B cell (primary cell): ENCODE results near the gene KRT73. TPM values are rescaled to one million over a fixed set of nuclear protein-coding genes. Genes with fewer than 3 reads are reported as not detected.

ENCODE experiments used
- ATAC-seq: fragments of 200-7000 bp; cut with Tn5 transposase; one replicate; pipeline ENCODE4 v1.10.0; 2021; ENCODE audit warnings: low read depth, mild to moderate bottlenecking, moderate number of reproducible peaks, moderate library complexity
- CTCF ChIA-PET: fragments of 350-600 bp; sonication (Branson Sonifier 250); formaldehyde crosslinking; loops from one replicate; lab custom pipeline; 2021; ENCODE audit warnings: antibody characterized with exemption, inconsistent platforms; lab: Charles Lee
- POLR2A ChIA-PET: fragments of 350-600 bp; sonication (Branson Sonifier 250); formaldehyde crosslinking; loops from one replicate; lab custom pipeline; 2021; ENCODE audit warnings: antibody characterized with exemption; lab: Charles Lee
- DNase-seq: peaks from one replicate; pipeline ENCODE4 v3.0.0; 2013
- H2AFZ ChIP-seq: 2 replicates; pipeline ENCODE4 v1.6.1; 2012; ENCODE audit warnings: mild to moderate bottlenecking, low read depth, low read length; ENCODE audit not compliant: insufficient read depth, poor library complexity, severe bottlenecking
- H3K27ac ChIP-seq, 2 donors: 1 replicate in 1 of 2; 2 replicates in 1 of 2; pipeline ENCODE4 v1.5.1; 2012 to 2013; ENCODE audit warnings: low read length in 2 of 2, mild to moderate bottlenecking in 2 of 2, moderate library complexity in 1 of 2
- H3K27me3 ChIP-seq, 4 experiments: fragments of 200-600 bp in 1 of 4; sonication (generic) in 1 of 4; replicated peaks in 1 of 4; 1 replicate in 2 of 4; 2 replicates in 2 of 4; pipeline versions ENCODE4 v1.6.1 to v1.7.0; 2013 to 2016; ENCODE audit warnings: low read length in 3 of 4, mild to moderate bottlenecking in 2 of 4, mixed read lengths in 1 of 4, moderate library complexity in 1 of 4; ENCODE audit not compliant: insufficient read depth in 4 of 4, control insufficient read depth in 3 of 4; ENCODE audit errors: control extremely low read depth in 1 of 4
- H3K36me3 ChIP-seq, 2 experiments: replicated peaks in 1 of 2; 1 replicate in 1 of 2; 2 replicates in 1 of 2; pipeline versions ENCODE4 v1.6.1 to v1.7.1; 2013; ENCODE audit warnings: low read length in 1 of 2; ENCODE audit not compliant: insufficient read depth in 2 of 2, control insufficient read depth in 1 of 2; ENCODE audit errors: control extremely low read depth in 1 of 2, extremely low read depth in 1 of 2
- H3K4me1 ChIP-seq, 2 donors: fragments of 200-600 bp in 1 of 2; sonication (generic) in 1 of 2; 1 replicate in 1 of 2; 2 replicates in 1 of 2; pipeline versions ENCODE4 v1.5.1 to v1.6.1; 2013 to 2017; ENCODE audit warnings: low read length in 2 of 2; ENCODE audit not compliant: control insufficient read depth in 2 of 2, insufficient read depth in 2 of 2
- H3K4me2 ChIP-seq: replicated peaks from 2 replicates; pipeline ENCODE3; 2012; ENCODE audit warnings: mild to moderate bottlenecking, low read depth, low read length; ENCODE audit not compliant: poor library complexity, severe bottlenecking
- H3K4me3 ChIP-seq, 5 experiments: fragments of 200-600 bp in 1 of 5; sonication (generic) in 1 of 5; 1 replicate in 3 of 5; 2 replicates in 2 of 5; pipeline versions ENCODE4 v1.5.1 to v1.7.0; 2011 to 2016; ENCODE audit warnings: low read length in 4 of 5, mild to moderate bottlenecking in 4 of 5, low read depth in 2 of 5, control low read depth in 1 of 5, moderate library complexity in 1 of 5; ENCODE audit not compliant: insufficient read depth in 1 of 5; ENCODE audit errors: control extremely low read depth in 1 of 5, extremely low read depth in 1 of 5
- H3K79me2 ChIP-seq: fragments of 200-600 bp; sonication (generic); one replicate; pipeline ENCODE4 v1.6.0; 2016; ENCODE audit warnings: low read length; ENCODE audit not compliant: control insufficient read depth, insufficient read depth
- H3K9ac ChIP-seq: fragments of 200-600 bp; sonication (generic); 2 replicates; pipeline ENCODE4 v1.6.1; 2017; ENCODE audit warnings: mild to moderate bottlenecking, low read length, moderate library complexity
- H3K9me3 ChIP-seq, 3 donors: one replicate each; pipeline versions ENCODE4 v1.6.1 to v1.7.1; 2013; ENCODE audit warnings: low read length in 2 of 3; ENCODE audit not compliant: control insufficient read depth in 2 of 3, insufficient read depth in 1 of 3; ENCODE audit errors: control extremely low read depth in 1 of 3
- H4K20me1 ChIP-seq: 2 replicates; pipeline ENCODE4 v1.6.0; 2012; ENCODE audit warnings: mild to moderate bottlenecking, low read length; ENCODE audit not compliant: insufficient read depth, control insufficient read depth, poor library complexity, severe bottlenecking
- H3K27ac Mint-ChIP-seq: one replicate; pipeline ENCODE4 v1.8.0; 2021; ENCODE audit warnings: mixed read lengths
- H3K27me3 Mint-ChIP-seq: one replicate; pipeline ENCODE4 v1.8.0; 2021; ENCODE audit warnings: mixed read lengths
- H3K4me1 Mint-ChIP-seq: one replicate; pipeline ENCODE4 v1.8.0; 2021; ENCODE audit warnings: mixed read lengths
- H3K4me3 Mint-ChIP-seq: one replicate; pipeline ENCODE4 v1.8.0; 2021; ENCODE audit warnings: mixed read lengths
- H3K9me3 Mint-ChIP-seq: one replicate; pipeline ENCODE4 v1.8.0; 2022; ENCODE audit warnings: mixed read lengths; ENCODE audit not compliant: insufficient read depth
- EZH2 ChIP-seq: IDR thresholded peaks from 2 replicates; pipeline ENCODE4 v1.6.1; 2012; ENCODE audit warnings: borderline replicate concordance, low read depth, mild to moderate bottlenecking, moderate library complexity, low read length; ENCODE audit not compliant: insufficient read depth, poor library complexity, severe bottlenecking
- WGBS: methylation state at CpG from one replicate; pipeline ENCODE4 v1.1.5; 2013; ENCODE audit warnings: missing lambda C conversion rate; ENCODE audit not compliant: insufficient coverage; 5-methylcytosine and 5-hydroxymethylcytosine counted together
- intact Hi-C: fragments of 100-400 bp; cut with micrococcal nuclease; formaldehyde crosslinking; loops from one replicate; pipeline ENCODE4 v1.10.0; 2022
- polyA plus RNA-seq: library from polyadenylated mRNA; depleted of rRNA; stranded (reverse); fragments of >200 nt; gene quantifications from 2 replicates; pipeline ENCODE4 v1.2.3, GENCODE V29; 2012
- total RNA-seq, 2 donors: library from RNA; stranded (reverse); fragments of 120-200 nt in 1 of 2; gene quantifications; 1 replicate in 1 of 2; 2 replicates in 1 of 2; pipeline versions ENCODE4 v1.2.3 to v1.2.4, GENCODE V29; 2013 to 2022
- TF ChIP-seq, protein P1 (sequence below): fragments of 200-600 bp; IDR thresholded peaks from one replicate; pipeline ENCODE4 v1.8.0; 2022; ENCODE audit warnings: antibody characterized with exemption, mild to moderate bottlenecking

KRT73 gene
- total and polyA plus RNA-seq, 2 donors (not counting 1 experiment from before 2014, with no cell fraction given), result 0.07 TPM; not detected in 1

DNA sequence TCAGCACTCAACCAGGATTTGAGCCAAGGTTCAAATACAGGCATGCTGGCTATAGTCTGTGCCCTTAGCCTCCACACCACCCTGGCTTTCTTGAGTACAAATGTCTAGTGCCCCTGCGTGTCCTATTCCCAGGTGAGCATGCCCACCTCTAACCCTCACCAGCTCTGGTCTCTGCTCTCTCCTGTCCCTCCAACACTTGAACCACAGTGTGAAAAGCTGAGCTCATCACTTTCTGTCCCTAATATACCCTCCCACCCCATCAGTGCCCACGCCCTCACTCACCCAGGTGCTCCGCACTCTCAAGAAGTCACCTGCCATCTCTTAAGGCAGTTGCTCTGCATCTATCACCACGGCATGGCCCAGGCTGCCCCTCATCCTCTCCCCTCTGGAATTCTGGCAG is 58.4 kb downstream of the KRT73 start:
- POLR2A ChIA-PET, result no interaction called here
- no peak overlapping the region for H3K9ac ChIP-seq
- H3K4me1 ChIP-seq, result no peaks in the 10 kb centered on the region
- no peak overlapping the region for H3K4me3 Mint-ChIP-seq
- H3K9me3 Mint-ChIP-seq, result no peaks in the 10 kb centered on the region
- ATAC-seq, result no peak
- DNase-seq, result no peak
- no peak overlapping the region for H3K4me2 ChIP-seq
- H3K27me3 Mint-ChIP-seq, result peaks cover 22% of the 10 kb centered on the region
- WGBS, result 88% methylated on average over 4 of the region's 4 CpGs
- intact Hi-C loops, result no loop called here
- TF ChIP-seq EZH2, result no peak
- TF ChIP-seq, protein P1, sequence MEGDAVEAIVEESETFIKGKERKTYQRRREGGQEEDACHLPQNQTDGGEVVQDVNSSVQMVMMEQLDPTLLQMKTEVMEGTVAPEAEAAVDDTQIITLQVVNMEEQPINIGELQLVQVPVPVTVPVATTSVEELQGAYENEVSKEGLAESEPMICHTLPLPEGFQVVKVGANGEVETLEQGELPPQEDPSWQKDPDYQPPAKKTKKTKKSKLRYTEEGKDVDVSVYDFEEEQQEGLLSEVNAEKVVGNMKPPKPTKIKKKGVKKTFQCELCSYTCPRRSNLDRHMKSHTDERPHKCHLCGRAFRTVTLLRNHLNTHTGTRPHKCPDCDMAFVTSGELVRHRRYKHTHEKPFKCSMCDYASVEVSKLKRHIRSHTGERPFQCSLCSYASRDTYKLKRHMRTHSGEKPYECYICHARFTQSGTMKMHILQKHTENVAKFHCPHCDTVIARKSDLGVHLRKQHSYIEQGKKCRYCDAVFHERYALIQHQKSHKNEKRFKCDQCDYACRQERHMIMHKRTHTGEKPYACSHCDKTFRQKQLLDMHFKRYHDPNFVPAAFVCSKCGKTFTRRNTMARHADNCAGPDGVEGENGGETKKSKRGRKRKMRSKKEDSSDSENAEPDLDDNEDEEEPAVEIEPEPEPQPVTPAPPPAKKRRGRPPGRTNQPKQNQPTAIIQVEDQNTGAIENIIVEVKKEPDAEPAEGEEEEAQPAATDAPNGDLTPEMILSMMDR, result no peak
- no peaks in the 10 kb centered on the region for H4K20me1 ChIP-seq
- no peak overlapping the region for H3K27ac Mint-ChIP-seq
- peaks cover 0 to 6% (median 2%) of the 10 kb centered on the region in 4 experiments for H3K27me3 ChIP-seq
- CTCF ChIA-PET, result no interaction called here
- H3K79me2 ChIP-seq, result no peaks in the 10 kb centered on the region
- H3K9me3 ChIP-seq, result peaks cover 0 to 3% (median 0%) of the 10 kb centered on the region in 3 donors
- no peaks in the 10 kb centered on the region for H3K36me3 ChIP-seq
- no peak overlapping the region for H2AFZ ChIP-seq
- H3K27ac ChIP-seq, result no peak overlapping the region
- no peak overlapping the region for H3K4me3 ChIP-seq
- H3K4me1 Mint-ChIP-seq, result no peaks in the 10 kb centered on the region

DNA sequence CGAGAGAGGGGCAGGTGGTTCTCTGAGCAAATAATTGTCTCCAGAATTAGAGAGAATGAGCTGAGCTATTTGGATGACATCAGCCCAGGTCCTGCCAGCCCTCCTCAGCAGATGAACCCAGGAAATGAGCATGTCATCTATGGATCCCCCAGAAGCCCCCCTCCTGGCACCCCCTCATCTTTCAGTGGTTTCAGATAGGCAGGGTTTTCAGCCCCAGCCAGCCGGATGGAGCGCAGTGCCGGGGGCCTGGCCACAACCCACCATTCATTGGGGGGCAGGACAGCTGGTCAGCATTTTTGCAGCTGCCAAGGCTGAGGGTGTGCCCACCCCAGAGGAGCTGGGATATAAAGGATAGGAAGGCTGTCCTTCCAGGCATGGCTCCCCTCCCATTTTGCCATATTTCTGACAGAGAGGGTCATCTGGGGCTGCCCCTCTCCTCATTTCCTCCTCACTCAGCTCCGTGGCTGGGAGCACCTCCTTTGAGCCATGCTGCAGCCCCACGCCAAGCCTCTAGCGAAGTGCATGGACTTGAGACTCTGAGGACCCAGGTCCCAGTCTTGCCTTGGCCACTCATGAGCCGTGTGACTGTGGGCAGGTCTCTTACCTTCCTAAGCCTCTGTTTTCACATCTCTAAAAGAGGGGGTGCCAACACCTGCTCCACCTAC is 59.4 kb downstream of the KRT73 start:
- peaks cover 22% of the 10 kb centered on the region for H3K27me3 Mint-ChIP-seq
- 71% methylated on average over 7 of the region's 8 CpGs for WGBS
- Histone ChIP-seq H2AFZ (no peak overlapping the region), H3K4me3 (no peak overlapping the region), H3K4me2 (no peak overlapping the region), H3K36me3 (no peaks in the 10 kb centered on the region), H3K27me3 (peaks cover 0 to 6% (median 0%) of the 10 kb centered on the region in 4 experiments), H3K4me1 (no peaks in the 10 kb centered on the region), H3K9ac (no peak overlapping the region), H4K20me1 (no peaks in the 10 kb centered on the region), H3K27ac (no peak overlapping the region), H3K79me2 (no peaks in the 10 kb centered on the region), H3K9me3 (peaks cover 0 to 3% (median 0%) of the 10 kb centered on the region in 3 donors)
- TF ChIP-seq, protein P1, result no peak
- no peak for TF ChIP-seq EZH2
- POLR2A ChIA-PET, result no interaction called here
- H3K27ac Mint-ChIP-seq, result no peak overlapping the region
- no peaks in the 10 kb centered on the region for H3K9me3 Mint-ChIP-seq
- no peak overlapping the region for H3K4me3 Mint-ChIP-seq
- ATAC-seq (no peak), DNase-seq (no peak)
- intact Hi-C loops, result no loop called here
- H3K4me1 Mint-ChIP-seq, result no peaks in the 10 kb centered on the region
- CTCF ChIA-PET, result no interaction called here
